ENCODE data around the gene FOXP2. TPM values are rescaled to one million over a fixed set of nuclear protein-coding genes. Genes with fewer than 3 reads are reported as not detected.

The FOXP2 gene
- total and polyA plus RNA-seq, 9 of the 15 experiments (the other 6 are each of a cell fraction or from before 2014, with no cell fraction given): not detected

DNA sequence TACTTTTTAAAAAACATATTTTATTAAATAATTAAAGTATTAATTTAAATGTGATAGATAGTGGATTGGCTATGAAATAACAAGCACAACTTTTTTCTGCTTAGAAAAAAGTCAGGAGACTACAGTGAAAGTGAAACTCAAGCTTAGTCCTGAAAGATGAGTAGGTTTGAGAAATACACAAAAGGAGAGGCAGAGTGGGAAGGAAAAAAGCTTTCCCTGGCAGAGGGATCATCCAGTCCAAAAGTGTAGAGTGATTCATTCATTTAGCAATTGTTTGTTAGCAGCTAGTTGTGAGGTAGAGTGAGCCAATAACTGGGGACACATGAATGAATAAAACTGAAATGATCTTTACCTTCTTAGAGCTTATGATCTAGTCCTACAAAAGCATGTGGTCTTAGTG is 93.5 kb downstream of the FOXP2 start:
- ChIA-PET POLR2A (interaction anchor here (0.7 kb wide), 1 partner anchor 75 kb away, joined by 3 read pairs; no protein-coding TSS in a partner anchor), CTCF (ENCODE audit: low intra/inter-chr PET ratio) (no interaction called here)
- H3K36me3 ChIP-seq (ENCODE audit: control insufficient read depth, insufficient read depth, low read length): no peaks in the 10 kb centered on the region
- H3K9ac ChIP-seq (ENCODE audit: insufficient read depth in 1 of 2, low read depth in 2 of 2, low read length in 2 of 2): no peak overlapping the region
- no TSS peak for BruUV-seq (replicated peaks)
- H3K27ac ChIP-seq (ENCODE audit: extremely low read depth, low read depth, low read length): no peak overlapping the region
- no peaks in the 10 kb centered on the region for H3K79me2 ChIP-seq (ENCODE audit: control insufficient read depth, insufficient read depth, low read length)
- no peaks in the 10 kb centered on the region for H4K20me1 ChIP-seq (replicated peaks; ENCODE audit: control insufficient read depth, insufficient read depth, low read length)
- intact Hi-C loops (cut with micrococcal nuclease) (no loop called here), in situ Hi-C loops (cut with MboI) (no loop called here)
- no peak for ATAC-seq
- no peaks in the 10 kb centered on the region for H3K27me3 ChIP-seq (ENCODE audit: control insufficient read depth in 2 of 2, insufficient read depth in 2 of 2, low read length in 2 of 2)
- no peaks in the 10 kb centered on the region for H3K9me3 ChIP-seq (replicated peaks; ENCODE audit: control insufficient read depth, insufficient read depth, low read depth, low read length)
- no peak overlapping the region for H2AFZ ChIP-seq (ENCODE audit: low read depth, low read length)
- no peak for DNase-seq (ENCODE audit: extremely low read depth in 1 of 4, low spot score in 3 of 4)
- FAIRE-seq: no peak
- no peaks in the 10 kb centered on the region for H3K9me1 ChIP-seq (ENCODE audit: control insufficient read depth, insufficient read depth, low read length)
- H3K4me1 ChIP-seq (replicated peaks in 1 of 2; ENCODE audit: control insufficient read depth in 2 of 2, insufficient read depth in 2 of 2, low read length in 2 of 2): no peaks in the 10 kb centered on the region
- no peak overlapping the region for H3K4me3 ChIP-seq
- no peak for TF ChIP-seq SMAD2 (IDR thresholded peaks at IDR 0.05; ENCODE audit: low read depth, low read length)
- no peak for TF ChIP-seq MTA2 (IDR thresholded peaks at IDR 0.05; ENCODE audit: low read depth)
- no peak for TF ChIP-seq EP400 (IDR thresholded peaks at IDR 0.05)
- TF ChIP-seq, protein P1, sequence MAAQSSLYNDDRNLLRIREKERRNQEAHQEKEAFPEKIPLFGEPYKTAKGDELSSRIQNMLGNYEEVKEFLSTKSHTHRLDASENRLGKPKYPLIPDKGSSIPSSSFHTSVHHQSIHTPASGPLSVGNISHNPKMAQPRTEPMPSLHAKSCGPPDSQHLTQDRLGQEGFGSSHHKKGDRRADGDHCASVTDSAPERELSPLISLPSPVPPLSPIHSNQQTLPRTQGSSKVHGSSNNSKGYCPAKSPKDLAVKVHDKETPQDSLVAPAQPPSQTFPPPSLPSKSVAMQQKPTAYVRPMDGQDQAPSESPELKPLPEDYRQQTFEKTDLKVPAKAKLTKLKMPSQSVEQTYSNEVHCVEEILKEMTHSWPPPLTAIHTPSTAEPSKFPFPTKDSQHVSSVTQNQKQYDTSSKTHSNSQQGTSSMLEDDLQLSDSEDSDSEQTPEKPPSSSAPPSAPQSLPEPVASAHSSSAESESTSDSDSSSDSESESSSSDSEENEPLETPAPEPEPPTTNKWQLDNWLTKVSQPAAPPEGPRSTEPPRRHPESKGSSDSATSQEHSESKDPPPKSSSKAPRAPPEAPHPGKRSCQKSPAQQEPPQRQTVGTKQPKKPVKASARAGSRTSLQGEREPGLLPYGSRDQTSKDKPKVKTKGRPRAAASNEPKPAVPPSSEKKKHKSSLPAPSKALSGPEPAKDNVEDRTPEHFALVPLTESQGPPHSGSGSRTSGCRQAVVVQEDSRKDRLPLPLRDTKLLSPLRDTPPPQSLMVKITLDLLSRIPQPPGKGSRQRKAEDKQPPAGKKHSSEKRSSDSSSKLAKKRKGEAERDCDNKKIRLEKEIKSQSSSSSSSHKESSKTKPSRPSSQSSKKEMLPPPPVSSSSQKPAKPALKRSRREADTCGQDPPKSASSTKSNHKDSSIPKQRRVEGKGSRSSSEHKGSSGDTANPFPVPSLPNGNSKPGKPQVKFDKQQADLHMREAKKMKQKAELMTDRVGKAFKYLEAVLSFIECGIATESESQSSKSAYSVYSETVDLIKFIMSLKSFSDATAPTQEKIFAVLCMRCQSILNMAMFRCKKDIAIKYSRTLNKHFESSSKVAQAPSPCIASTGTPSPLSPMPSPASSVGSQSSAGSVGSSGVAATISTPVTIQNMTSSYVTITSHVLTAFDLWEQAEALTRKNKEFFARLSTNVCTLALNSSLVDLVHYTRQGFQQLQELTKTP (IDR thresholded peaks at IDR 0.05; ENCODE audit: low read depth in 1 of 2, partially characterized antibody in 2 of 2): no peak
- no peak for TF ChIP-seq GATAD2B (IDR thresholded peaks at IDR 0.05; ENCODE audit: borderline replicate concordance)
- TF ChIP-seq, protein P2, sequence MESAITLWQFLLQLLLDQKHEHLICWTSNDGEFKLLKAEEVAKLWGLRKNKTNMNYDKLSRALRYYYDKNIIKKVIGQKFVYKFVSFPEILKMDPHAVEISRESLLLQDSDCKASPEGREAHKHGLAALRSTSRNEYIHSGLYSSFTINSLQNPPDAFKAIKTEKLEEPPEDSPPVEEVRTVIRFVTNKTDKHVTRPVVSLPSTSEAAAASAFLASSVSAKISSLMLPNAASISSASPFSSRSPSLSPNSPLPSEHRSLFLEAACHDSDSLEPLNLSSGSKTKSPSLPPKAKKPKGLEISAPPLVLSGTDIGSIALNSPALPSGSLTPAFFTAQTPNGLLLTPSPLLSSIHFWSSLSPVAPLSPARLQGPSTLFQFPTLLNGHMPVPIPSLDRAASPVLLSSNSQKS (CRISPR knock-in tag; IDR thresholded peaks at IDR 0.05): no peak
- TF ChIP-seq, protein P3, sequence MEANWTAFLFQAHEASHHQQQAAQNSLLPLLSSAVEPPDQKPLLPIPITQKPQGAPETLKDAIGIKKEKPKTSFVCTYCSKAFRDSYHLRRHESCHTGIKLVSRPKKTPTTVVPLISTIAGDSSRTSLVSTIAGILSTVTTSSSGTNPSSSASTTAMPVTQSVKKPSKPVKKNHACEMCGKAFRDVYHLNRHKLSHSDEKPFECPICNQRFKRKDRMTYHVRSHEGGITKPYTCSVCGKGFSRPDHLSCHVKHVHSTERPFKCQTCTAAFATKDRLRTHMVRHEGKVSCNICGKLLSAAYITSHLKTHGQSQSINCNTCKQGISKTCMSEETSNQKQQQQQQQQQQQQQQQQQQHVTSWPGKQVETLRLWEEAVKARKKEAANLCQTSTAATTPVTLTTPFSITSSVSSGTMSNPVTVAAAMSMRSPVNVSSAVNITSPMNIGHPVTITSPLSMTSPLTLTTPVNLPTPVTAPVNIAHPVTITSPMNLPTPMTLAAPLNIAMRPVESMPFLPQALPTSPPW (CRISPR knock-in tag; IDR thresholded peaks at IDR 0.05): no peak
- TF ChIP-seq EZH2 (IDR thresholded peaks at IDR 0.05; ENCODE audit: borderline replicate concordance, low read depth, low read length): no peak
- TF ChIP-seq, protein P4, sequence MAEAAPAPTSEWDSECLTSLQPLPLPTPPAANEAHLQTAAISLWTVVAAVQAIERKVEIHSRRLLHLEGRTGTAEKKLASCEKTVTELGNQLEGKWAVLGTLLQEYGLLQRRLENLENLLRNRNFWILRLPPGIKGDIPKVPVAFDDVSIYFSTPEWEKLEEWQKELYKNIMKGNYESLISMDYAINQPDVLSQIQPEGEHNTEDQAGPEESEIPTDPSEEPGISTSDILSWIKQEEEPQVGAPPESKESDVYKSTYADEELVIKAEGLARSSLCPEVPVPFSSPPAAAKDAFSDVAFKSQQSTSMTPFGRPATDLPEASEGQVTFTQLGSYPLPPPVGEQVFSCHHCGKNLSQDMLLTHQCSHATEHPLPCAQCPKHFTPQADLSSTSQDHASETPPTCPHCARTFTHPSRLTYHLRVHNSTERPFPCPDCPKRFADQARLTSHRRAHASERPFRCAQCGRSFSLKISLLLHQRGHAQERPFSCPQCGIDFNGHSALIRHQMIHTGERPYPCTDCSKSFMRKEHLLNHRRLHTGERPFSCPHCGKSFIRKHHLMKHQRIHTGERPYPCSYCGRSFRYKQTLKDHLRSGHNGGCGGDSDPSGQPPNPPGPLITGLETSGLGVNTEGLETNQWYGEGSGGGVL (CRISPR knock-in tag; IDR thresholded peaks at IDR 0.05): no peak
- no peak for TF ChIP-seq RBBP5 (IDR thresholded peaks at IDR 0.05; ENCODE audit: borderline replicate concordance, insufficient read depth, low read length, poor library complexity, severe bottlenecking)
- TF ChIP-seq CBX3 (IDR thresholded peaks at IDR 0.05; ENCODE audit: borderline replicate concordance in 1 of 2, low read length in 2 of 2): no peak
- TF ChIP-seq PCBP2 (IDR thresholded peaks at IDR 0.05; ENCODE audit: low read depth, low read length, poor library complexity, severe bottlenecking): no peak
- TF ChIP-seq FOXJ3 (CRISPR knock-in tag; IDR thresholded peaks at IDR 0.05): no peak
- TF ChIP-seq TAL1 (IDR thresholded peaks at IDR 0.05): no peak
- H3K4me2 ChIP-seq (ENCODE audit: insufficient read depth, low read length): no peak overlapping the region
